Smooth muscle cell (in vitro differentiated cells): ENCODE data around the gene LCOR. TPM values are rescaled to one million over a fixed set of nuclear protein-coding genes. Genes with fewer than 3 reads are reported as not detected.
"Not testable (repeated sequence)": the region's sequence is repeated elsewhere in the genome, so short reads cannot be mapped to it uniquely, and the experiment has no call there.

ENCODE experiments used
- DNase-seq: peaks from one replicate; lab custom pipeline; 2025; ENCODE audit not compliant: unreplicated experiment; lab: John Stamatoyannopoulos, UW
- H2AFZ ChIP-seq: fragments of 200-600 bp; sonication (generic); 2 replicates; pipeline ENCODE4 v1.6.0; 2016; ENCODE audit warnings: antibody characterized with exemption, low read depth, mild to moderate bottlenecking
- H3F3A ChIP-seq: fragments of 200-600 bp; sonication (generic); 2 replicates; pipeline ENCODE4 v1.6.0; 2017; ENCODE audit warnings: antibody characterized with exemption, low read depth
- H3K27ac ChIP-seq: fragments of 200-600 bp; sonication (generic); 2 replicates; pipeline ENCODE4 v1.5.1; 2016; ENCODE audit warnings: low read depth, mild to moderate bottlenecking
- H3K27me3 ChIP-seq: fragments of 200-600 bp; sonication (generic); 2 replicates; pipeline ENCODE4 v1.6.1; 2016; ENCODE audit warnings: low read depth, mild to moderate bottlenecking
- H3K36me3 ChIP-seq: fragments of 200-600 bp; sonication (generic); 2 replicates; pipeline ENCODE4 v1.5.1; 2016; ENCODE audit warnings: low read depth
- H3K4me1 ChIP-seq: fragments of 200-600 bp; sonication (generic); 2 replicates; pipeline ENCODE4 v1.5.1; 2016; ENCODE audit warnings: low read depth
- H3K4me2 ChIP-seq: fragments of 200-600 bp; sonication (generic); 2 replicates; pipeline ENCODE4 v1.6.0; 2016; ENCODE audit warnings: mild to moderate bottlenecking
- H3K4me3 ChIP-seq: fragments of 200-600 bp; sonication (generic); 2 replicates; pipeline ENCODE4 v1.5.1; 2016; ENCODE audit warnings: mild to moderate bottlenecking
- H3K79me2 ChIP-seq: fragments of 200-600 bp; sonication (generic); 2 replicates; pipeline ENCODE4 v1.6.0; 2016; ENCODE audit warnings: low read depth, mild to moderate bottlenecking
- H3K9ac ChIP-seq: fragments of 200-600 bp; sonication (generic); 2 replicates; pipeline ENCODE4 v1.6.0; 2016; ENCODE audit warnings: low read depth
- H3K9me3 ChIP-seq: fragments of 200-600 bp; sonication (generic); replicated peaks from 2 replicates; pipeline ENCODE4 v1.5.1; 2016; ENCODE audit warnings: low read depth
- H4K20me1 ChIP-seq: fragments of 200-600 bp; sonication (generic); 2 replicates; pipeline ENCODE4 v1.6.0; 2016; ENCODE audit warnings: low read depth
- WGBS: methylation state at CpG from one replicate; pipeline ENCODE4 v1.1.7; 2016; ENCODE audit warnings: low lambda C conversion rate; 5-methylcytosine and 5-hydroxymethylcytosine counted together
- polyA plus RNA-seq: library from polyadenylated mRNA; unstranded; fragments of >200 nt; fragmentation: Nextera tagmentation; extraction: Ambion mirVana; gene quantifications from 2 replicates; pipeline ENCODE4 v1.2.1, GENCODE V29; 2016
- total RNA-seq: library from RNA; depleted of rRNA; stranded (reverse); fragments of >200 nt; gene quantifications from 2 replicates; pipeline ENCODE4 v1.2.3, GENCODE V29; 2014
- TF ChIP-seq, protein P1 (sequence below): fragments of 200-600 bp; sonication (generic); IDR thresholded peaks from 2 replicates; pipeline ENCODE4 v1.5.1; 2017; ENCODE audit warnings: borderline replicate concordance, mild to moderate bottlenecking, antibody characterized with exemption; ENCODE audit not compliant: insufficient read depth, poor library complexity, severe bottlenecking

LCOR gene
- total and polyA plus RNA-seq, 2 experiments from 2014 or later = 10.6 to 27.8 TPM

GRCh38 chr10:96814264-96814663 lies 17.8 kb upstream of the LCOR start:
- TF ChIP-seq, protein P1, sequence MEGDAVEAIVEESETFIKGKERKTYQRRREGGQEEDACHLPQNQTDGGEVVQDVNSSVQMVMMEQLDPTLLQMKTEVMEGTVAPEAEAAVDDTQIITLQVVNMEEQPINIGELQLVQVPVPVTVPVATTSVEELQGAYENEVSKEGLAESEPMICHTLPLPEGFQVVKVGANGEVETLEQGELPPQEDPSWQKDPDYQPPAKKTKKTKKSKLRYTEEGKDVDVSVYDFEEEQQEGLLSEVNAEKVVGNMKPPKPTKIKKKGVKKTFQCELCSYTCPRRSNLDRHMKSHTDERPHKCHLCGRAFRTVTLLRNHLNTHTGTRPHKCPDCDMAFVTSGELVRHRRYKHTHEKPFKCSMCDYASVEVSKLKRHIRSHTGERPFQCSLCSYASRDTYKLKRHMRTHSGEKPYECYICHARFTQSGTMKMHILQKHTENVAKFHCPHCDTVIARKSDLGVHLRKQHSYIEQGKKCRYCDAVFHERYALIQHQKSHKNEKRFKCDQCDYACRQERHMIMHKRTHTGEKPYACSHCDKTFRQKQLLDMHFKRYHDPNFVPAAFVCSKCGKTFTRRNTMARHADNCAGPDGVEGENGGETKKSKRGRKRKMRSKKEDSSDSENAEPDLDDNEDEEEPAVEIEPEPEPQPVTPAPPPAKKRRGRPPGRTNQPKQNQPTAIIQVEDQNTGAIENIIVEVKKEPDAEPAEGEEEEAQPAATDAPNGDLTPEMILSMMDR = no peak
- Histone ChIP-seq H3K9me3 (no peaks in the 10 kb centered on the region), H3K4me1 (peaks cover 4% of the 10 kb centered on the region), H3K27me3 (no peaks in the 10 kb centered on the region), H3K27ac (peak overlapping the region; percentile 62), H3K79me2 (no peaks in the 10 kb centered on the region), H2AFZ (peak overlapping the region; percentile 14), H3K4me2 (peak overlapping the region; percentile 3), H3K4me3 (no peak overlapping the region), H3K36me3 (no peaks in the 10 kb centered on the region), H3F3A (peaks cover 3% of the 10 kb centered on the region), H4K20me1 (no peaks in the 10 kb centered on the region), H3K9ac (no peak overlapping the region)
- no peak for DNase-seq
- 16% methylated on average over 1 of the region's 1 CpG for WGBS

GRCh38 chr10:96818971-96819370 lies 13.1 kb upstream of the LCOR start:
- not testable (repeated sequence) for H3K9me3 ChIP-seq, H3K4me1 ChIP-seq, H3K4me3 ChIP-seq, H3K9ac ChIP-seq, H3K27ac ChIP-seq, H4K20me1 ChIP-seq, H3K36me3 ChIP-seq, H3F3A ChIP-seq, DNase-seq, H2AFZ ChIP-seq, H3K27me3 ChIP-seq, H3K4me2 ChIP-seq, H3K79me2 ChIP-seq
- WGBS = 93% methylated on average over 12 of the region's 12 CpGs

GRCh38 chr10:96820765-96821164 lies 11.3 kb upstream of the LCOR start:
- no peak for DNase-seq
- Histone ChIP-seq H3K27me3 (no peaks in the 10 kb centered on the region), H3K27ac (no peak overlapping the region), H4K20me1 (no peaks in the 10 kb centered on the region), H2AFZ (no peak overlapping the region), H3K4me1 (no peaks in the 10 kb centered on the region), H3K79me2 (no peaks in the 10 kb centered on the region), H3K4me3 (no peak overlapping the region), H3K4me2 (no peak overlapping the region), H3K36me3 (no peaks in the 10 kb centered on the region), H3K9ac (no peak overlapping the region), H3K9me3 (no peaks in the 10 kb centered on the region), H3F3A (no peaks in the 10 kb centered on the region)
- WGBS = 94% methylated on average over 5 of the region's 5 CpGs
- TF ChIP-seq, protein P1 = no peak

GRCh38 chr10:96826438-96826837 lies 5.7 kb upstream of the LCOR start:
- no peaks in the 10 kb centered on the region for H4K20me1 ChIP-seq
- no peak overlapping the region for H2AFZ ChIP-seq
- no peaks in the 10 kb centered on the region for H3K27me3 ChIP-seq
- 69% methylated on average over 1 of the region's 1 CpG for WGBS
- H3K4me2 ChIP-seq = no peak overlapping the region
- no peaks in the 10 kb centered on the region for H3K9me3 ChIP-seq
- H3K9ac ChIP-seq = no peak overlapping the region
- peaks cover 6% of the 10 kb centered on the region for H3F3A ChIP-seq
- H3K4me3 ChIP-seq = no peak overlapping the region
- DNase-seq = no peak
- no peaks in the 10 kb centered on the region for H3K79me2 ChIP-seq
- TF ChIP-seq, protein P1 = no peak
- H3K27ac ChIP-seq = no peak overlapping the region
- H3K36me3 ChIP-seq = no peaks in the 10 kb centered on the region
- no peaks in the 10 kb centered on the region for H3K4me1 ChIP-seq
